ENCODE measurements around the gene PRKACG.
"Not testable (repeated sequence)": the region's sequence is repeated elsewhere in the genome, so short reads cannot be mapped to it uniquely, and the experiment has no call there.

Gene PRKACG

DNA sequence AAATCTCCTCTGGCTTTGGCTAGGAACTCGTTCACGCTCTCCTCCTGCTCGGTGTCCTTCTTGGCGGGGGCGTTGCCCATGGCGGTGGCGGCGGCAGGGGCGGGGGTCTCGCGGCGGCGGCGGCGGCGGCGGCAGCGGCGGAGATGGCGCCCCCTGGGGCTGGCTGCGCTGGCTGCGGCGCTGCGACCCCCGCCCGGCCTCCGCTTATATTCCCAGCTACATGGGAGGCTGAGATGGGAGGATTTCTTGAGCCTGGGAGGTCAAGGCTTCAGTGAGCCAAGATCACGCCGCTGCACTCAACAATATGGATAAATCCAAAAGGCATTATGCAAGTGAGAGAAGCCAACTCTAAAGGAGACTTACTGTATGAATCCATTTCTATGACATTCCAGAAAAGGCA, at the start of gene PRKACG:
Gene PRKACG (minus strand): TSS at position 101 of the 400 bp plus-strand sequence. CDS start 21 bp downstream, at position 80.
- H3K4me1 ChIP-seq (ENCODE audit: insufficient read depth, low read length): peaks cover 8% of the 10 kb centered on the region; the same call in 1 of the 2 replicates
- no peaks in the 10 kb centered on the region for H3K36me3 ChIP-seq (ENCODE audit: insufficient read depth, low read length)
- no peaks in the 10 kb centered on the region for H3K9me3 ChIP-seq (ENCODE audit: control insufficient read depth, insufficient read depth, low read length)
- no peak within 1 kb of the TSS for H3K9ac ChIP-seq (ENCODE audit: low read depth, low read length)

DNA sequence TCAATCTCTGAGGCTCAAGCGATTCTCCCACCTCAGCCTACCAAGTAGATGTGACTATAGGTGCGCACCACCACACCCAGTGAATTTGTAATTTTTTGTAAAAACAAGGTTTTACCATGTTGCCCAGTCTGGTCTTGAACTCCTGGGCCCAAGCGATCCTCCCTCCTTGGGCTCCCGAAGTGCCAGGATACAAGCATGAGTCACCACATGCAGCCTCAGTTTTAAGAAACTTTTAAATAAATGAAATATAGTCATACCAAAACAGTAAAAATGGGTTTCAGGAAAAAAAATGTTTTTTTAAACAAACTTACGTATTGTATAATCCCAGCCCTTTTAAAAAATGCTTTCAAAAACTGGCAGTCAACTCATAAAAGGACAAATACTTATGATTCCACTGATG, 48.3 kb upstream of the PRKACG start:
- H3K36me3 ChIP-seq (ENCODE audit: insufficient read depth, low read length): peaks cover 12% of the 10 kb centered on the region
- no peak overlapping the region for H3K9ac ChIP-seq (ENCODE audit: low read depth, low read length)
- peaks cover 13% of the 10 kb centered on the region for H3K4me1 ChIP-seq (ENCODE audit: insufficient read depth, low read length)
- H3K9me3 ChIP-seq (ENCODE audit: control insufficient read depth, insufficient read depth, low read length): no peaks in the 10 kb centered on the region

- H3K9ac ChIP-seq (ENCODE audit: low read depth, low read length): no peak overlapping the region
- peaks cover 5% of the 10 kb centered on the region for H3K4me1 ChIP-seq (ENCODE audit: insufficient read depth, low read length)
- no peaks in the 10 kb centered on the region for H3K9me3 ChIP-seq (ENCODE audit: control insufficient read depth, insufficient read depth, low read length)
- peaks cover 15% of the 10 kb centered on the region for H3K36me3 ChIP-seq (ENCODE audit: insufficient read depth, low read length)
Observed at GRCh38 chr9:69060766-69061165, 46.9 kb upstream of the PRKACG start.

- Histone ChIP-seq H3K4me1 (ENCODE audit: insufficient read depth, low read length) (no peaks in the 10 kb centered on the region), H3K36me3 (ENCODE audit: insufficient read depth, low read length) (peaks cover 19% of the 10 kb centered on the region), H3K9ac (ENCODE audit: low read depth, low read length) (no peak overlapping the region), H3K9me3 (ENCODE audit: control insufficient read depth, insufficient read depth, low read length) (no peaks in the 10 kb centered on the region)
Observed at GRCh38 chr9:69058101-69058500, 44.2 kb upstream of the PRKACG start.

GRCh38 chr9:69056191-69056815, 42.4 kb upstream of the PRKACG start:
- H3K36me3 ChIP-seq (ENCODE audit: insufficient read depth, low read length): peaks cover 21% of the 10 kb centered on the region
- H3K4me1 ChIP-seq (ENCODE audit: insufficient read depth, low read length): no peaks in the 10 kb centered on the region
- H3K9me3 ChIP-seq (ENCODE audit: control insufficient read depth, insufficient read depth, low read length): no peaks in the 10 kb centered on the region
- no peak overlapping the region for H3K9ac ChIP-seq (ENCODE audit: low read depth, low read length)

- peaks cover 21% of the 10 kb centered on the region for H3K36me3 ChIP-seq (ENCODE audit: insufficient read depth, low read length)
- no peaks in the 10 kb centered on the region for H3K4me1 ChIP-seq (ENCODE audit: insufficient read depth, low read length)
- H3K9me3 ChIP-seq (ENCODE audit: control insufficient read depth, insufficient read depth, low read length): no peaks in the 10 kb centered on the region
- no peak overlapping the region for H3K9ac ChIP-seq (ENCODE audit: low read depth, low read length)
Observed at GRCh38 chr9:69054989-69055388, 41.1 kb upstream of the PRKACG start.

DNA sequence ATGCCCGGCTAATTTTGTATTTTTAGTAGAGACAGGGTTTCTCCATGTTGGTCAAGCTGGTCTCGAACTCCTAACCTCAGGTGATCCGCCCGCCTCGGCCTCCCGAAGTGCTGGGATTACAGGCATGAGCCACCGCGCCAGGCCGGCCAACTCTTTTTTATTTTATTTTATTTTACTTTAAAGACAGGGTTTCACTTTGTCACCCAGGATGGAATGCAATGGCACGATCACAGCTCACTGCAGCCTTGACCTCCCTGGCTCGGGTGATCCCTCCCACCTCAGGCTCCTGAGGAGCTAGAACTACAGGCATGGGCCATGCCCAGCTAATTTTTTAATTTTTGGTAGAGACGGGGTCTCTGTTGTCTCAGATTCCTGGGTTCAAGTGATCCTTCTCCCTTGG, 37.0 kb upstream of the PRKACG start:
- peaks cover 12% of the 10 kb centered on the region for H3K36me3 ChIP-seq (ENCODE audit: insufficient read depth, low read length)
- H3K9me3 ChIP-seq (ENCODE audit: control insufficient read depth, insufficient read depth, low read length): not testable (repeated sequence)

GRCh38 chr9:69049094-69049493, 35.2 kb upstream of the PRKACG start:
- H3K36me3 ChIP-seq (ENCODE audit: insufficient read depth, low read length): peaks cover 12% of the 10 kb centered on the region
- no peak overlapping the region for H3K9ac ChIP-seq (ENCODE audit: low read depth, low read length)
- H3K4me1 ChIP-seq (ENCODE audit: insufficient read depth, low read length): peaks cover 14% of the 10 kb centered on the region
- no peaks in the 10 kb centered on the region for H3K9me3 ChIP-seq (ENCODE audit: control insufficient read depth, insufficient read depth, low read length)

More for the DNA sequence above, 37.0 kb upstream of the PRKACG start:
- H3K4me1 ChIP-seq (ENCODE audit: insufficient read depth, low read length); H3K9ac ChIP-seq (ENCODE audit: low read depth, low read length): not testable (repeated sequence)

GRCh38 chr9:69047371-69047770, 33.5 kb upstream of the PRKACG start:
- H3K36me3 ChIP-seq (ENCODE audit: insufficient read depth, low read length): peaks cover 7% of the 10 kb centered on the region
- H3K4me1 ChIP-seq (ENCODE audit: insufficient read depth, low read length): peaks cover 19% of the 10 kb centered on the region
- H3K9ac ChIP-seq (ENCODE audit: low read depth, low read length): no peak overlapping the region
- no peaks in the 10 kb centered on the region for H3K9me3 ChIP-seq (ENCODE audit: control insufficient read depth, insufficient read depth, low read length)

GRCh38 chr9:69046723-69047122, 32.8 kb upstream of the PRKACG start:
- Histone ChIP-seq H3K36me3 (ENCODE audit: insufficient read depth, low read length) (peaks cover 7% of the 10 kb centered on the region), H3K9ac (ENCODE audit: low read depth, low read length) (no peak overlapping the region), H3K9me3 (ENCODE audit: control insufficient read depth, insufficient read depth, low read length) (no peaks in the 10 kb centered on the region), H3K4me1 (ENCODE audit: insufficient read depth, low read length) (peaks cover 20% of the 10 kb centered on the region)

DNA sequence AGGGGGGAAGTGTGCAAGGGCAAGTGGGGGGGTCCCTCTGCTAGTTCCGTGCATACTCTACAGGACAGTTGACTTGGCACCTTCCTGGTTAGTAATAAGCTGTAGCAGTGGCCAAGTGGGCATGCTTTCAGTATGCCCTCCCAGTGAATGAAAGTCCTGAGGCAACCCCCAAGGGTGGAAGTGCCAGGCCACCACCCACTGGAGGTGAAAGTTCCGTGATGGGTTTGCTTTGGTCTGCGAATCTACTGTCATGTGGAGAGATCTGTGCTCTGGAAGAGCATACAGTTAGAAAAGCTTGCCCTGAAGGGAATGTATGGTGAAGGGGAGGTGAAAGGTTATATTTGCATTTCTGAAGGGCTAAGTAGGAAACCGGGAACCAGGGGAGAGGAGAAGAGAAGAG, 31.9 kb upstream of the PRKACG start:
- Histone ChIP-seq H3K9me3 (ENCODE audit: control insufficient read depth, insufficient read depth, low read length) (no peaks in the 10 kb centered on the region), H3K4me1 (ENCODE audit: insufficient read depth, low read length) (peaks cover 20% of the 10 kb centered on the region), H3K36me3 (ENCODE audit: insufficient read depth, low read length) (peaks cover 7% of the 10 kb centered on the region), H3K9ac (ENCODE audit: low read depth, low read length) (no peak overlapping the region)

DNA sequence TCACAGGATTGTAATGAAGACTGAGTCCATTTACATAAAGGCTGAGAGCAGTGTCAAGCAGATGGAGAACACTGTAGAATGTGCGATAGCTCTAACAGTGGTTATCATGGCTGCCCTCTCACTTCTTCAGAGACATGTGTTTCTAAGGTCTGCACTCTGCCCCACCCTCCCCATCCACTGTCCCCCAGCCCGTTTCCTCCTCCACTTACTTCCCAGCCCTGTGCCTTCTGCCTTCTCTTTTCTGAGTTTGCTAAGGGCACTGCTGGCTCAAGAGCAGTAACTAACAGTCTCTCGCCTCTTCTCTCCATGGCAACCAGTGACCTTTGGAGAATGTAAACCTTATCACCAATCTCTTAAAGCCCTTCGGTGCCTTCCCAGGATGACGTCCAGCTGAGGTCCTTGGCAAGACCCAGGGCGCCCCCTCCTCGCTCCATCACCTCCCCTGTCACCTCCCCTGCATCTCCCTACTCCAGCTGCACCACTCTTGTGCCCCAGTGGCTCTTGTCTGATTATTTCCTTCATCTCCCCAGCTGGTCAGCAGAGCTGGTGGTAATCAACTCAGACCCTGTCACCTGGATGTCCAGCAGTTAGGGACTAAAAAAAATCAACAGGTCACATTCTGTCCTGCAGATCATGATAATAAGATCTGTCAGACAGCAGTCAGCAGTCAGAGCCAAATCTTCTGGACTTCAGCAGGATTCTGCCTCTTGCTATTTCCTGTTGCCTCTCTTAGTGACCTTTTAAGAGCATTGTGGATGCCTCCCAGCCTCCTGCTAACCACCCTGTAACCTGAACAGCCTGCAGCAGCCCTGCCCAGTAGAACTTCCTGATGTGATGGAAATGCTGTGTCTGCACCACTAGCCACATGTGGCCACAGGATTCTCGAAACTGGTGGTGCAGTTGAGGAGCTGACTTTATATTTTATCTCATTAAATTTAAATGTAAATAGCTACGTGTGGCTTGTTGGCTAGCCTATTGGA, 30.6 kb upstream of the PRKACG start:
- Histone ChIP-seq H3K9ac (ENCODE audit: low read depth, low read length) (no peak overlapping the region), H3K4me1 (ENCODE audit: insufficient read depth, low read length) (peaks cover 20% of the 10 kb centered on the region), H3K9me3 (ENCODE audit: control insufficient read depth, insufficient read depth, low read length) (no peaks in the 10 kb centered on the region), H3K36me3 (ENCODE audit: insufficient read depth, low read length) (peaks cover 7% of the 10 kb centered on the region)

GRCh38 chr9:69040646-69041045, 26.7 kb upstream of the PRKACG start:
- Histone ChIP-seq H3K4me1 (ENCODE audit: insufficient read depth, low read length) (peaks cover 22% of the 10 kb centered on the region), H3K9ac (ENCODE audit: low read depth, low read length) (no peak overlapping the region), H3K9me3 (ENCODE audit: control insufficient read depth, insufficient read depth, low read length) (no peaks in the 10 kb centered on the region), H3K36me3 (ENCODE audit: insufficient read depth, low read length) (no peaks in the 10 kb centered on the region)

- no peaks in the 10 kb centered on the region for H3K9me3 ChIP-seq (ENCODE audit: control insufficient read depth, insufficient read depth, low read length)
- peaks cover 5% of the 10 kb centered on the region; the same call in 1 of the 2 replicates for H3K4me1 ChIP-seq (ENCODE audit: insufficient read depth, low read length)
- H3K36me3 ChIP-seq (ENCODE audit: insufficient read depth, low read length): no peaks in the 10 kb centered on the region
- H3K9ac ChIP-seq (ENCODE audit: low read depth, low read length): peak overlapping the region; percentile 93; the same call in 1 of the 2 replicates
Observed at GRCh38 chr9:69036799-69037198, 22.9 kb upstream of the PRKACG start.

GRCh38 chr9:69036309-69036708, 22.4 kb upstream of the PRKACG start:
- peak overlapping the region; percentile 93 for H3K9ac ChIP-seq (ENCODE audit: low read depth, low read length)
- H3K4me1 ChIP-seq (ENCODE audit: insufficient read depth, low read length): peaks cover 5% of the 10 kb centered on the region; the same call in 1 of the 2 replicates
- no peaks in the 10 kb centered on the region for H3K36me3 ChIP-seq (ENCODE audit: insufficient read depth, low read length)
- no peaks in the 10 kb centered on the region for H3K9me3 ChIP-seq (ENCODE audit: control insufficient read depth, insufficient read depth, low read length)

Measured in ES-I3 (cell line).